Hepatocyte (in vitro differentiated cells): Measurements from ENCODE around the gene DRC1. TPM values are rescaled to one million over a fixed set of nuclear protein-coding genes. Genes with fewer than 3 reads are reported as not detected.
"Not testable (repeated sequence)": the region's sequence is repeated elsewhere in the genome, so short reads cannot be mapped to it uniquely, and the experiment has no call there.

Experiments
- DNase-seq: peaks from one replicate; pipeline ENCODE4 v3.0.0-alpha.2; 2016; ENCODE audit warnings: low spot score
- H2AFZ ChIP-seq: fragments of 200-600 bp; sonication (generic); 2 replicates; pipeline ENCODE4 v1.6.0; 2016; ENCODE audit warnings: antibody characterized with exemption, mild to moderate bottlenecking
- H3K27ac ChIP-seq: fragments of 200-600 bp; sonication (generic); 2 replicates; pipeline ENCODE4 v1.5.1; 2016; ENCODE audit warnings: mild to moderate bottlenecking
- H3K27me3 ChIP-seq: fragments of 200-600 bp; sonication (generic); 2 replicates; pipeline ENCODE4 v1.6.1; 2016
- H3K36me3 ChIP-seq: fragments of 200-600 bp; sonication (generic); replicated peaks from 2 replicates; pipeline ENCODE4 v1.5.1; 2016; ENCODE audit warnings: low read depth; ENCODE audit not compliant: insufficient read depth
- H3K4me1 ChIP-seq: fragments of 200-600 bp; sonication (generic); 2 replicates; pipeline ENCODE4 v1.5.1; 2016; ENCODE audit warnings: mild to moderate bottlenecking, moderate library complexity; ENCODE audit not compliant: insufficient read depth
- H3K4me2 ChIP-seq: fragments of 200-600 bp; sonication (generic); 2 replicates; pipeline ENCODE4 v1.6.0; 2016
- H3K4me3 ChIP-seq: fragments of 200-600 bp; sonication (generic); 2 replicates; pipeline ENCODE4 v1.5.1; 2016; ENCODE audit warnings: mild to moderate bottlenecking
- H3K79me2 ChIP-seq: fragments of 200-600 bp; sonication (generic); 2 replicates; pipeline ENCODE4 v1.6.0; 2017; ENCODE audit warnings: mild to moderate bottlenecking
- H3K9me2 ChIP-seq: fragments of 200-600 bp; sonication (generic); replicated peaks from 2 replicates; pipeline ENCODE4 v1.6.0; 2017; ENCODE audit warnings: mild to moderate bottlenecking; ENCODE audit not compliant: insufficient read depth
- H3K9me3 ChIP-seq: fragments of 200-600 bp; sonication (generic); 2 replicates; pipeline ENCODE4 v1.5.1; 2016; ENCODE audit warnings: low read depth, mild to moderate bottlenecking
- H4K20me1 ChIP-seq: fragments of 200-600 bp; sonication (generic); 2 replicates; pipeline ENCODE4 v1.6.0; 2016; ENCODE audit warnings: mild to moderate bottlenecking; ENCODE audit not compliant: insufficient read depth, poor library complexity, severe bottlenecking
- CTCF ChIP-seq: fragments of 200-600 bp; sonication (generic); IDR thresholded peaks from 2 replicates; pipeline ENCODE4 v1.5.1; 2016; ENCODE audit warnings: antibody characterized with exemption, mild to moderate bottlenecking; ENCODE audit not compliant: poor library complexity
- EZH2 ChIP-seq: fragments of 200-600 bp; sonication (generic); IDR thresholded peaks from 2 replicates; pipeline ENCODE4 v1.6.1; 2016; ENCODE audit warnings: antibody characterized with exemption, mild to moderate bottlenecking, borderline replicate concordance
- EZH2phosphoT487 ChIP-seq: fragments of 200-600 bp; sonication (generic); IDR thresholded peaks from one replicate; pipeline ENCODE4 v1.6.1; 2018; ENCODE audit warnings: antibody characterized with exemption, mild to moderate bottlenecking, low read depth, moderate library complexity; ENCODE audit not compliant: unreplicated experiment, severe bottlenecking
- WGBS: methylation state at CpG from one replicate; pipeline ENCODE4 v1.1.6; 2016; ENCODE audit warnings: low lambda C conversion rate; ENCODE audit errors: missing lambda C conversion rate; 5-methylcytosine and 5-hydroxymethylcytosine counted together
- polyA plus RNA-seq: library from polyadenylated mRNA; unstranded; fragments of >200 nt; fragmentation: Nextera tagmentation; extraction: Ambion mirVana; gene quantifications from 2 replicates; pipeline ENCODE4 v1.2.1, GENCODE V29; 2016
- total RNA-seq: library from RNA; depleted of rRNA; stranded (reverse); fragments of >200 nt; gene quantifications from 2 replicates; pipeline ENCODE4 v1.2.3, GENCODE V29; 2014

Gene DRC1
- total RNA-seq: not detected in 2 replicates
- 0.06 TPM in 1 of 2 replicates, not detected in the other for polyA plus RNA-seq

- 15% methylated on average over 51 of the region's 63 CpGs for WGBS
- DNase-seq: peak; percentile 92
- no peaks in the 10 kb centered on the region for H3K36me3 ChIP-seq
- H3K4me1 ChIP-seq: no peaks in the 10 kb centered on the region
- H3K4me3 ChIP-seq: no peak within 1 kb of the TSS
- H3K27me3 ChIP-seq: no peaks in the 10 kb centered on the region
- H3K79me2 ChIP-seq: no peaks in the 10 kb centered on the region
- peak within 1 kb of the TSS; percentile 67 for H2AFZ ChIP-seq
- no peaks in the 10 kb centered on the region for H4K20me1 ChIP-seq
- H3K9me2 ChIP-seq: no peaks in the 10 kb centered on the region
- H3K9me3 ChIP-seq: no peaks in the 10 kb centered on the region
- TF ChIP-seq EZH2 (no peak), CTCF (no peak), EZH2phosphoT487 (no peak)
- peak within 1 kb of the TSS; percentile 92 for H3K4me2 ChIP-seq
- H3K27ac ChIP-seq: no peak within 1 kb of the TSS
These were observed at the start of gene DRC1 for GRCh38 chr2:26401739-26402541. TSS of gene DRC1 (plus strand) at chr2:26401920. CDS start at chr2:26401990, 70 bp downstream.

- 79% methylated on average over 1 of the region's 1 CpG for WGBS
- no peaks in the 10 kb centered on the region for H3K9me3 ChIP-seq
These were observed 48.8 kb upstream of the DRC1 start for GRCh38 chr2:26352892-26353291.

GRCh38 chr2:26354469-26354868, 47.3 kb upstream of the DRC1 start:
- WGBS: 98% methylated on average over 15 of the region's 16 CpGs
- Histone ChIP-seq H4K20me1 (peaks cover 20% of the 10 kb centered on the region), H3K79me2 (peaks cover 97% of the 10 kb centered on the region)
- not testable (repeated sequence) for H3K4me3 ChIP-seq, H3K27ac ChIP-seq, H3K4me2 ChIP-seq, H3K36me3 ChIP-seq, H3K9me3 ChIP-seq, H2AFZ ChIP-seq, DNase-seq, H3K4me1 ChIP-seq, H3K9me2 ChIP-seq, H3K27me3 ChIP-seq

More at GRCh38 chr2:26352892-26353291, 48.8 kb upstream of the DRC1 start:
- no peak overlapping the region for H2AFZ ChIP-seq
- no peak overlapping the region for H3K27ac ChIP-seq
- TF ChIP-seq CTCF (no peak), EZH2phosphoT487 (no peak), EZH2 (no peak)
- peaks cover 6% of the 10 kb centered on the region for H3K4me1 ChIP-seq
- no peak overlapping the region for H3K4me2 ChIP-seq
- no peaks in the 10 kb centered on the region for H3K9me2 ChIP-seq
- no peak for DNase-seq
- no peak overlapping the region for H3K4me3 ChIP-seq
- peaks cover 97% of the 10 kb centered on the region for H3K79me2 ChIP-seq
- H4K20me1 ChIP-seq: peaks cover 9% of the 10 kb centered on the region
- H3K36me3 ChIP-seq: no peaks in the 10 kb centered on the region
- H3K27me3 ChIP-seq: no peaks in the 10 kb centered on the region
